ENCODE results near the gene FRS2.

Gene FRS2

GRCh38 chr12:69459477-69459876 lies 10.7 kb upstream of the FRS2 start:
- TF ChIP-seq POLR2AphosphoS5 (IDR thresholded peaks at IDR 0.05; ENCODE audit: low read depth) (no peak), GABPA (IDR thresholded peaks at IDR 0.05; ENCODE audit: low read depth) (no peak)
- H3K27me3 ChIP-seq (ENCODE audit: insufficient read depth, poor library complexity, severe bottlenecking) = no peaks in the 10 kb centered on the region
- no peak overlapping the region for H3K27ac ChIP-seq (replicated peaks)
- H3K4me3 ChIP-seq (replicated peaks; ENCODE audit: insufficient read depth, low read length) = no peak overlapping the region
- no peak for DNase-seq (ENCODE audit: low read depth in 1 of 2, low spot score in 1 of 2)

GRCh38 chr12:69464428-69464827 lies 5.8 kb upstream of the FRS2 start:
- TF ChIP-seq SPI1 (IDR thresholded peaks at IDR 0.05; ENCODE audit: borderline replicate concordance, low read depth) (peak; percentile 67; the same call in 1 of the 2 replicates), GABPA (IDR thresholded peaks at IDR 0.05; ENCODE audit: low read depth) (no peak)
- DNase-seq (ENCODE audit: low read depth in 1 of 2, low spot score in 1 of 2) = peak in 1 of 2 experiments; percentile 35
- Histone ChIP-seq H3K4me3 (replicated peaks; ENCODE audit: insufficient read depth, low read length) (no peak overlapping the region), H3K27me3 (ENCODE audit: insufficient read depth, poor library complexity, severe bottlenecking) (no peaks in the 10 kb centered on the region), H3K27ac (replicated peaks) (no peak overlapping the region)

- Histone ChIP-seq H3K4me3 (replicated peaks; ENCODE audit: insufficient read depth, low read length) (no peak overlapping the region), H3K27me3 (ENCODE audit: insufficient read depth, poor library complexity, severe bottlenecking) (no peaks in the 10 kb centered on the region), H3K27ac (replicated peaks) (no peak overlapping the region)
- no peak for DNase-seq (ENCODE audit: low read depth in 1 of 2, low spot score in 1 of 2)
- no peak for TF ChIP-seq CTCF (IDR thresholded peaks at IDR 0.05; ENCODE audit: insufficient read depth, low read length)
- no peak for TF ChIP-seq SPI1 (IDR thresholded peaks at IDR 0.05; ENCODE audit: borderline replicate concordance, low read depth)
- no peak for TF ChIP-seq POLR2AphosphoS5 (IDR thresholded peaks at IDR 0.05; ENCODE audit: low read depth)
- TF ChIP-seq GABPA (IDR thresholded peaks at IDR 0.05; ENCODE audit: low read depth) = no peak
- TF ChIP-seq REST (IDR thresholded peaks at IDR 0.05; ENCODE audit: insufficient replicate concordance, low read depth) = no peak
Measured at GRCh38 chr12:69466867-69467266, 3.3 kb upstream of the FRS2 start.

- no peak overlapping the region for H3K4me3 ChIP-seq (replicated peaks; ENCODE audit: insufficient read depth, low read length)
- TF ChIP-seq GABPA (IDR thresholded peaks at IDR 0.05; ENCODE audit: low read depth) = no peak
- TF ChIP-seq POLR2AphosphoS5 (IDR thresholded peaks at IDR 0.05; ENCODE audit: low read depth) = no peak
- TF ChIP-seq REST (IDR thresholded peaks at IDR 0.05; ENCODE audit: insufficient replicate concordance, low read depth) = no peak
- TF ChIP-seq SPI1 (IDR thresholded peaks at IDR 0.05; ENCODE audit: borderline replicate concordance, low read depth) = no peak
- TF ChIP-seq CTCF (IDR thresholded peaks at IDR 0.05; ENCODE audit: insufficient read depth, low read length) = no peak
- DNase-seq (ENCODE audit: low read depth in 1 of 2, low spot score in 1 of 2) = no peak
- no peaks in the 10 kb centered on the region for H3K27me3 ChIP-seq (ENCODE audit: insufficient read depth, poor library complexity, severe bottlenecking)
- H3K27ac ChIP-seq (replicated peaks) = no peak overlapping the region
Measured at GRCh38 chr12:69467366-69467765, 2.8 kb upstream of the FRS2 start.
